ENCODE results near the gene ADISSP.

Gene ADISSP

DNA sequence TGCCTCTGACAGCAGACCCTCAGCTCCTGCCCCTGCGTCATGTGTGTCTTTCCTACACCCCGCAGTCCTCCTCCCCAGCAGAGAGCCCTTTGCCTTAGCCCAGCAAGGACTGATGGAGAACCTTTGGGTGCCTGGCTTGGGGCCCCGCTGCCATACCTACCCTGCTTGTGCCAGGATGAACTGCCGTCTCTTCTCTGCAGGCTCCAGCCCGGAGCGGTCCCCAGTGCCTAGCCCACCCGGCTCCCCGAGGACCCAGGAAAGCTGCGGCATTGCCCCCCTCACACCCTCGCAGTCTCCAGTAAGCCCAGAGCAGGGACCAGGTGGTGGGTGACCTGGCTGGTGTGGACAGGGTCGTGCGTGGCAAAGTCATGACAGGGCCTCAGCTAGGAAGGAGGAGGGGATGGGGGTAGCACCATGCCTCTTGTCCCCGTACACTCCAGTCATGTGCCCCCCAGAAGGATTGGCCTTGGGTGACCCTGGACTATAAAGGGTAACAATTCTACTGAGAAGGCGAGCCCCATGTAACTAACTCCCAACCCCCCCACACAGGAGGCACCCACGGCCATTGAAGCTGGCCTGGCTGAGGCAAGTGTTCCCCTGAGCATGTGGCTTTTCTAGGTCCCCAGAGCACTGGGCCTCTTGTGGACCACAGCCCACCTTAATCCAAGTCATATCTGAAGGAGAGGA, 26.8 kb downstream of the ADISSP start:
- Histone ChIP-seq H2AFZ (ENCODE audit: low read length) (no peak overlapping the region), H3K9me3 (ENCODE audit: low read length) (no peaks in the 10 kb centered on the region), H3K9ac (ENCODE audit: low read length) (no peak overlapping the region), H3K27ac (ENCODE audit: low read depth, low read length, poor library complexity, severe bottlenecking) (no peak overlapping the region), H3K4me2 (ENCODE audit: low read length) (no peak overlapping the region), H3F3A (ENCODE audit: insufficient read depth, low read length) (no peaks in the 10 kb centered on the region), H3K79me2 (ENCODE audit: insufficient read depth, low read length) (no peaks in the 10 kb centered on the region), H4K20me1 (ENCODE audit: insufficient read depth, low read length) (no peaks in the 10 kb centered on the region), H3K27me3 (ENCODE audit: insufficient read depth, low read length) (peaks cover 5% of the 10 kb centered on the region; the same call in 1 of the 2 replicates), H3K36me3 (ENCODE audit: insufficient read depth, low read length) (no peaks in the 10 kb centered on the region), H3K9me2 (ENCODE audit: low read depth, low read length) (no peaks in the 10 kb centered on the region), H3K4me1 (ENCODE audit: insufficient read depth, low read length, severe bottlenecking) (no peaks in the 10 kb centered on the region), H3K4me3 (ENCODE audit: low read depth, low read length, poor library complexity, severe bottlenecking) (no peak overlapping the region)
- TF ChIP-seq, protein P1, sequence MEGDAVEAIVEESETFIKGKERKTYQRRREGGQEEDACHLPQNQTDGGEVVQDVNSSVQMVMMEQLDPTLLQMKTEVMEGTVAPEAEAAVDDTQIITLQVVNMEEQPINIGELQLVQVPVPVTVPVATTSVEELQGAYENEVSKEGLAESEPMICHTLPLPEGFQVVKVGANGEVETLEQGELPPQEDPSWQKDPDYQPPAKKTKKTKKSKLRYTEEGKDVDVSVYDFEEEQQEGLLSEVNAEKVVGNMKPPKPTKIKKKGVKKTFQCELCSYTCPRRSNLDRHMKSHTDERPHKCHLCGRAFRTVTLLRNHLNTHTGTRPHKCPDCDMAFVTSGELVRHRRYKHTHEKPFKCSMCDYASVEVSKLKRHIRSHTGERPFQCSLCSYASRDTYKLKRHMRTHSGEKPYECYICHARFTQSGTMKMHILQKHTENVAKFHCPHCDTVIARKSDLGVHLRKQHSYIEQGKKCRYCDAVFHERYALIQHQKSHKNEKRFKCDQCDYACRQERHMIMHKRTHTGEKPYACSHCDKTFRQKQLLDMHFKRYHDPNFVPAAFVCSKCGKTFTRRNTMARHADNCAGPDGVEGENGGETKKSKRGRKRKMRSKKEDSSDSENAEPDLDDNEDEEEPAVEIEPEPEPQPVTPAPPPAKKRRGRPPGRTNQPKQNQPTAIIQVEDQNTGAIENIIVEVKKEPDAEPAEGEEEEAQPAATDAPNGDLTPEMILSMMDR (IDR thresholded peaks at IDR 0.05; ENCODE audit: low read length): no peak
- TF ChIP-seq EZH2 (IDR thresholded peaks at IDR 0.05; ENCODE audit: borderline replicate concordance, low read length): no peak

DNA sequence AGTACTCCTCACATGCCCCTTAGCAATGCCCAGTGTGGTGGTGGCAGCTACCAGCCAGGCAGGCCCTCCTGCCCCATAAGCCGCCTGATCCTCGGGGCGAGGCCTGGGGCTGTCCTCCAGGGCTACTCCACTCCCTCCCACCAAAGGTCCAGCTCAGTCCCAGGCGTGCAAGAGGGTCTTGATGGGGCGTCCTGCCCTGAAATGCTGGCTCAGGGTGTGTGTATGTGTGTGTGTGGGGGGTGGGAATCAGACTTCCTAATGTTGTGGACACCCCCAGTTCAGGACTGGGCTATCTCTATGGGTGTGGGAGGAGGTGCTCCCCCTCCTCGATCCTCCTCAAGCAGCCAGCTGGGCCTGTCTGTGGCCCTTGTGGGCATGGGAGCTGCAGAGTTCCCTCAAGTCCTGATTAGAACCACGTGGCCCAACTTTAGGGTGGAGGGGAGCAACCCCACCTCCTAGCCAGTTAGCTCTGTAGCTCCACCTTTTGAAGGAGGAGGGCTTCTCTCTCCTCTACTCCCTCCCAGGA, 27.6 kb downstream of the ADISSP start:
- no peaks in the 10 kb centered on the region for H4K20me1 ChIP-seq (ENCODE audit: insufficient read depth, low read length)
- H2AFZ ChIP-seq (ENCODE audit: low read length): no peak overlapping the region
- H3K4me2 ChIP-seq (ENCODE audit: low read length): no peak overlapping the region
- H3K9ac ChIP-seq (ENCODE audit: low read length): no peak overlapping the region
- H3K27me3 ChIP-seq (ENCODE audit: insufficient read depth, low read length): peaks cover 5% of the 10 kb centered on the region; the same call in 1 of the 2 replicates
- no peaks in the 10 kb centered on the region for H3K9me2 ChIP-seq (ENCODE audit: low read depth, low read length)
- no peak overlapping the region for H3K4me3 ChIP-seq (ENCODE audit: low read depth, low read length, poor library complexity, severe bottlenecking)
- no peaks in the 10 kb centered on the region for H3K4me1 ChIP-seq (ENCODE audit: insufficient read depth, low read length, severe bottlenecking)
- TF ChIP-seq EZH2 (IDR thresholded peaks at IDR 0.05; ENCODE audit: borderline replicate concordance, low read length): no peak
- TF ChIP-seq, protein P1 (IDR thresholded peaks at IDR 0.05; ENCODE audit: low read length): no peak
- H3K79me2 ChIP-seq (ENCODE audit: insufficient read depth, low read length): no peaks in the 10 kb centered on the region
- H3K36me3 ChIP-seq (ENCODE audit: insufficient read depth, low read length): no peaks in the 10 kb centered on the region
- no peak overlapping the region for H3K27ac ChIP-seq (ENCODE audit: low read depth, low read length, poor library complexity, severe bottlenecking)
- H3F3A ChIP-seq (ENCODE audit: insufficient read depth, low read length): no peaks in the 10 kb centered on the region
- no peaks in the 10 kb centered on the region for H3K9me3 ChIP-seq (ENCODE audit: low read length)

DNA sequence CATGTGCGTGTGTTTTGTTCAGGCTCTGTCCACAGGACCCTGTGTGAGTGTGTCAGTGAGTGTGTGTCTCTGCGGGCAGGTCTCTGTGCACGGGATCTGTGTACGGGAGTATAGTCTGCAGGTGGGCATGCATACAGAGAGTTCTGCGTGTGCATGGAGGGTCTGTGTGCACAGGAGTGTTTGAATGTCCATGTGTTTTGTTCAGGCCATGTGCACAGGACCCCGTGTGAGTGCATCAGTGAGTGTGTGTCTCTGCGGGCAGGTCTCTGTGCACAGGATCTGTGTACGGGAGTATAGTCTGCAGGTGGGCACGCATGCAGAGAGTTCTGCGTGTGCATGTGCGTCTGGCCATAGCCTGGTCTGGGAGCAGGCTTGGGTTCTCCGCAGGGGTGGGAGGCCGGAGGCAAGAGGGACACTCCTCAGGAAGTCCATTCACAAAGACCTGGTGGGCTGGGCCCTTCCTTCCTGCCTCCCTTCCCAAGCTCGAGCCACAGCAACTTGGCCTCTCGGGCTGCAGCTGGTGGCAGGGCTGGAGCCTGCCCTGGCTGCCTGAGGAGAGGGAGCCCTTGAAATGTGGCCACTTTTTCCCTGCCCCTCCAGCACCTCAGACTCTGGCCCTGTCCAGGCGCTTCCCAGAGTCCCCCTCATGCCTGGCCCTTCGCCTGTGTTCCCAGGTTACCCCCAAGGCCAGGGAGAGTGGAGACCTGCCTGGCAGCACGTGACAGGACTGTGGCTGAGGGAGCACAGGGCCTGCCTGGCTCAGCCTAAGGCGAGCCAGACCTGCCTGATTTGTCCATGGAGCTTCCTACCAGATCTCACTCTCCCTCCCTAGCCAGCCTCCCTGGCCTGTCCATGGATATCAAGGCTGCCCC, 28.3 kb downstream of the ADISSP start:
- Histone ChIP-seq H4K20me1 (ENCODE audit: insufficient read depth, low read length) (no peaks in the 10 kb centered on the region), H3K4me1 (ENCODE audit: insufficient read depth, low read length, severe bottlenecking) (no peaks in the 10 kb centered on the region), H2AFZ (ENCODE audit: low read length) (no peak overlapping the region), H3K27me3 (ENCODE audit: insufficient read depth, low read length) (peaks cover 5% of the 10 kb centered on the region; the same call in 1 of the 2 replicates), H3K9ac (ENCODE audit: low read length) (no peak overlapping the region), H3K9me3 (ENCODE audit: low read length) (no peaks in the 10 kb centered on the region), H3F3A (ENCODE audit: insufficient read depth, low read length) (no peaks in the 10 kb centered on the region), H3K4me2 (ENCODE audit: low read length) (no peak overlapping the region), H3K79me2 (ENCODE audit: insufficient read depth, low read length) (no peaks in the 10 kb centered on the region), H3K9me2 (ENCODE audit: low read depth, low read length) (no peaks in the 10 kb centered on the region), H3K36me3 (ENCODE audit: insufficient read depth, low read length) (no peaks in the 10 kb centered on the region), H3K27ac (ENCODE audit: low read depth, low read length, poor library complexity, severe bottlenecking) (no peak overlapping the region), H3K4me3 (ENCODE audit: low read depth, low read length, poor library complexity, severe bottlenecking) (no peak overlapping the region)
- no peak for TF ChIP-seq EZH2 (IDR thresholded peaks at IDR 0.05; ENCODE audit: borderline replicate concordance, low read length)

Data from OCI-LY1 (cell line).